Measurements from ENCODE around the gene CLEC3A. TPM values are rescaled to one million over a fixed set of nuclear protein-coding genes. Genes with fewer than 3 reads are reported as not detected.

The CLEC3A gene
- total RNA-seq = not detected

DNA sequence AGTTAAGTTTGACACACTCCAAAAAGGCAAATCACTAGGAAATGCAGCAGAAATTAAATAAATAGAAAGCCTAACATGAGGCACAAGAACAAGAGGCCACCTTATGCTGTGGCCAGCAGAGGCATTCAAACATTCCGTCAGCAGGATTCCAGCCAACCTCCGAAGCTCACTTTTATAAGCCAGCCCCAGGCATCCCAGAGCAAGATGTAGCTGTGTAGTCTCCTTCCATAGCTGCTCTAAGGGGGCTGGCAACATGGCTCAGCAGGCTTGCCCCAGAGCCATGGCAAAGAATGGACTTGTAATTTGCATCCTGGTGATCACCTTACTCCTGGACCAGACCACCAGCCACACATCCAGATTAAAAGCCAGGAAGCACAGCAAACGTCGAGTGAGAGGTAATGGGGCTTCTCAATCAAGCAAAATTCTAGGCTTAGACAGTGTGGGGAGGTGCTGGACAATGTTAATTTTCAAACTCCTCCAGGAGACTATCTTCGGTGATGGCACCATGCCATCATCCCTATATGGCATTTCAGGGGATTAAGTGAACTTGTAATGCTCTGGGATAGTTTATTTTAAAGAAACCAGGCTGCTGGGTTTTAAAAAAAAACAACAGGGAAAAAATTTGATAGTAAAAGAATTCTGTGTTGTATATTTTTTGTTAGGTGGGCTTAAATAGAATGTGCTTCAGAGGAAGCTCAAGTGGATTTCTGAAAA, at the start of gene CLEC3A:
Gene CLEC3A (plus strand): TSS at position 202 of the 714 bp plus-strand sequence. CDS start 79 bp downstream, at position 281.

Other genes with a start within 250 kb of the CLEC3A start
- gene VAT1L, start 234.0 kb upstream of the CLEC3A start, total RNA-seq = under 1 TPM in 1 of 2 donors, not detected in 1; under 0.01 TPM
- 10 to 100 TPM; 18.2 to 18.6 TPM for gene WWOX, start 77.1 kb downstream of the CLEC3A start, total RNA-seq

Measured in melanocyte of skin (primary cell).